HG03432 (cell line): ENCODE data around the gene TSC22D4.

Source experiments
- ATAC-seq: cut with Tn5 transposase; IDR thresholded peaks from one replicate; pipeline ENCODE4 v1.9.1; 2021; ENCODE audit warnings: mild to moderate bottlenecking, moderate library complexity; ENCODE audit not compliant: unreplicated experiment

The TSC22D4 gene

DNA sequence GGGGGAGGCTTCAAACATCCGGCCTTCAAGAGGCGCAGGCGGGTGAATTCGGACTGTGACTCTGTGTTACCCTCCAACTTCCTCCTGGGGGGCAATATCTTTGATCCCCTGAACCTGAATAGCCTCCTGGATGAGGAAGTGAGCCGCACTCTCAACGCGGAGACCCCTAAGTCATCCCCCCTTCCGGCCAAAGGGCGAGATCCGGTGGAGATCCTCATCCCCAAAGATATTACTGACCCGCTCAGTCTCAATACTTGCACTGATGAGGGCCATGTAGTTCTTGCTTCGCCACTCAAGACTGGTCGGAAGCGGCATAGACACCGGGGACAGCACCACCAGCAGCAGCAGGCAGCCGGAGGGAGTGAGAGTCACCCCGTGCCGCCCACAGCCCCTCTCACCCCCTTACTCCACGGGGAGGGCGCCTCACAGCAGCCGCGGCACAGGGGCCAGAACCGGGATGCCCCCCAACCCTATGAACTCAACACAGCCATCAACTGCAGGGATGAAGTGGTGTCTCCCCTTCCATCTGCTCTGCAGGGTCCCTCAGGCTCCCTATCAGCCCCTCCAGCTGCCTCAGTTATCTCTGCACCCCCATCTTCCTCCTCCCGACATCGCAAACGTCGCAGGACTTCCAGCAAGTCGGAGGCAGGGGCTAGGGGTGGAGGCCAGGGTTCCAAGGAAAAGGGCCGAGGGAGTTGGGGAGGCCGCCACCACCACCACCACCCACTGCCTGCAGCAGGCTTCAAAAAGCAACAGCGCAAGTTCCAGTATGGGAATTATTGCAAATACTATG lies 48.3 kb downstream of the TSC22D4 start:
- no peak for ATAC-seq

DNA sequence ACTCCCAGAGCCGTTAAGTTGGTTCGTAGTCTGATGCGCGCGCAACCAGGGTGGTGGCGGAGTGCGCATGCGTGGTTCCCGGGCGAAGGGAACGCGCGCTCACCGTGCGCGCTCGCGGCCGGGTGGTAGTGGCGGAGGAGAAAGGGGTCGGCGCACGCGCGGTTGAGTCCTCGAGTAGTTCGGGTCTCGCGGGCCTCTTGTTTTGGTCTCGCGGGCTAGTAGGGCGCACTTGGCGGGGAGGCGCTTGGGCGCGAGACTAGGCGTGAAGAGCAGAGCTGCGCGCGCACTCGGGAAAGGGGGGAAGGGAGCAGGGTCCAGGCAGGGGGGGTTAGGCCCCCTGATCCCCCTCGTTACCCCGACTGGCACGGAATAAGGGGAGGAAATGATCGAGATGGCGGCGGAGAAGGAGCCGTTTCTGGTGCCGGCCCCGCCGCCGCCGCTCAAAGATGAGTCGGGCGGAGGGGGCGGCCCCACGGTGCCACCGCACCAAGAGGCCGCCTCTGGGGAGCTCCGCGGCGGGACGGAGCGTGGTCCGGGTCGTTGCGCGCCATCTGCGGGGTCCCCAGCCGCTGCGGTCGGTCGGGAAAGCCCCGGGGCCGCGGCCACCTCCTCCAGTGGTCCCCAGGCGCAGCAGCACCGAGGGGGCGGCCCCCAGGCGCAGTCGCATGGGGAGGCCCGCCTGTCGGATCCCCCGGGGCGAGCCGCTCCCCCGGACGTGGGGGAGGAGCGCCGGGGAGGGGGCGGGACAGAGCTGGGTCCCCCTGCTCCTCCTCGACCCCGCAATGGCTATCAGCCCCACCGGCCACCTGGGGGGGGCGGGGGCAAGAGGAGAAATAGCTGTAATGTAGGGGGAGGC lies 49.1 kb downstream of the TSC22D4 start, which contains the start of gene MEPCE:
TSS of gene MEPCE (plus strand) at position 195 of the 856 bp plus-strand sequence. CDS start at position 383, 188 bp downstream.
- ATAC-seq = peak; percentile 44

DNA sequence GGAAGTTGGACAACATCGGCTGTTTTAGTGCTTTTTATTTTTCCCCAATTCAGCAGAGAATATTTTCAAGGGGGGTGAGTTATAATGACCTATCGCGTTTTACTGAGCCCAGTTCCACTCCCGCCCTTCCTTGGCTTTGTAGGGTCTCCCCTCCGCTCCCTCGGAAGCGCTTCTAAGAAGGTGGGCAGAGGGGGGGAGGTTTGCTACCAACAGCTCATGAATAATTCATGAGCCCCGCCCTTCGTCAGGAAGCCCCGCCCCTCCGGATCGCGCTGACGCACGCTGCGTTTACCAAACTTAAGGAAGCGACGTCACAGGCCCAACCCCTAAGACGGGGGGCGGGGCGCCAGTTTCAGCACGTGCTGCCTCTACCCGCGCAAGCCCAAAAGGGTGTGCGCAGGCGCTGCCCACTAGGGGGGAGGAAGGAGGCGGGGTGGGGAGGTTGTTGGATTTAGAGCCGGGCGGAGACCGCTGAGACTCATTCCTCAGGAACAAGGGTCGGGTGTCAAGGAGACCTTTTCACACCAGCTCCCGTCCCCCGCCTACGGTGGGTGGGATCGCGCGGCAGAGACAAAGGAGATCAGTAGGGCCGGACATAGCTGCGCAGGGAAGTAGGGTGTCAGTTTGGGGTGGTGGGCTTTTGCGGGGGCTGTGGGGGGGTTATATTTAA lies 49.9 kb downstream of the TSC22D4 start:
- ATAC-seq = peak; percentile 51

DNA sequence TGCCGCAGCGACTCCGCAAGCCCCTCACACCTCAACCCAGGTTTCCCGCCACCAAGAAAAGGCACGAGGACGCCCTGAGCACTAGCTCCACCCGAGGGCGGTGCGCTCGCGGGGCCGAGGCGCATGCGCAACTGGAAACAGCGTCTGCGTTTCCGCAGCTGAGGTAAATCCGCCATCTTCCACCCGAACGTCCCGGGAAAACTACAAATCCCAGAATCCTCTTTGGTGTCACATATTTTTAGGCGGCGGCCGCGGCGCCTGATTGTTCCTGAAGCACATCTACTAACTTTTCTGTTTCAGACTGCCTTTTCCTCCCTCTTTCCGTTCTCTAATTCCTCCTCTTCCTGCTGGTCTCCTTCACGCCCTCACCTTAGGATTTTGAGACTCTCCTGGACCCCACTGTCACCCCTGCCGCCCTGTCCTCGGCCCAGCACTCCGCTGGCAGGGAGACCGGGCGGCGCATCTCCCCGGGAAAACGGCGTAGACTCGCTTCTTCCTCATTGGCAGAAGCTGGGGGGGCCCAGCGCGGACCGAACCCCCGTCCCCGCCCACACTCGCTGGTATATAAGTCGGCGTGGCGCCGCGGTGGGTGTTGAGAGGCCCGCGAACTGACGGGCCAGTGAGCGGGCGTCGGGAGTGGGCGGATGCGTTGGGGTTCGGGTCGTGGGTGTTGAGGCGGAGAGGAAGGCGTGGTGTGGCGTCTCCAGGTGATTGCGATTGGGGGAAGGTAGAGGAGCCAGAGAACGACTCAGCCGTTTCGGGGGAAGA lies 50.6 kb downstream of the TSC22D4 start, which contains the start of gene ZCWPW1:
TSS of gene ZCWPW1 (minus strand) at position 505 of the 768 bp plus-strand sequence. CDS start 8,054 bp downstream, outside the sequence.
- peak; percentile 42 for ATAC-seq

DNA sequence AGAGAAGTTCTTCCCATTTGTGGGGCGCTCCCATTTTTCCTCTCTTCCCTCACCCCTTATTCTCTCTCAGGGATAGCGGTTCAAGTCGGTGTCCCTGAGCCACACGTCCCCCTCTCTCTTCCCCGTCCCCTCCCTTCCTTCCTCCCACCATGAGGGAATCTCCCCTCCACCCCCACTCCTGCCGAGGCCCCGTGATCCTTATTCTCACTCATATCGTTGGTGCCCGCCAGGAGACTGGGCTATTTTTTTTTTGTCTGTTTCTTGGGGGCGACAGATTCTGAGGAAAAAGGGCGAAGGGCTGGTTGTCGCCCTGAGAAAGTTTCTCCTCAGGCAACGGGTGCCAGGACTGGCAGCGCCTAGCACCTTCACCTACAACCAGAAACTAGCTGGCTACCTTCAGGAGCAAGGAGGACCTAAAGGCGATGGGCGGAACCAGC lies 51.2 kb downstream of the TSC22D4 start:
- no peak for ATAC-seq

DNA sequence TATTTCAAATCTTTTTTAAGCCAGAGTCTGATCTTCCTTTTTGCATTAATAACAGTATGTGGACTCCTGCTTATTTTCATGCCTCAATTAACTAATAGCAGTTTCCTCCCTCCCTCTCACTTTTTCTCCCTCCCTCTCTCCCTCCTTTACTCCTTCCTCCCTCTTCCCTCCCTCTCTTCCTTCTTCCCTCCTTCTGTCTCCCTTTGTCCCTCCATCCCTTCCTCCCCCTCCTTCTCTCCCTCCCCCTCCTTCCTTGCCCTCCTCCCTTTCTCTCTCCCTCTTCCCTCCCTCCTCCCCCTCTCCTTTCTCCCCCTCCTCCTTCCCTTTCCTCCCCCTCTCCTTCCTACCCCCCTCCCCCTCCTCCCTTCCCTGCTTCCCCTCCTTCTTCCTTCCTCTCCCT lies 52.5 kb downstream of the TSC22D4 start:
- no peak for ATAC-seq

DNA sequence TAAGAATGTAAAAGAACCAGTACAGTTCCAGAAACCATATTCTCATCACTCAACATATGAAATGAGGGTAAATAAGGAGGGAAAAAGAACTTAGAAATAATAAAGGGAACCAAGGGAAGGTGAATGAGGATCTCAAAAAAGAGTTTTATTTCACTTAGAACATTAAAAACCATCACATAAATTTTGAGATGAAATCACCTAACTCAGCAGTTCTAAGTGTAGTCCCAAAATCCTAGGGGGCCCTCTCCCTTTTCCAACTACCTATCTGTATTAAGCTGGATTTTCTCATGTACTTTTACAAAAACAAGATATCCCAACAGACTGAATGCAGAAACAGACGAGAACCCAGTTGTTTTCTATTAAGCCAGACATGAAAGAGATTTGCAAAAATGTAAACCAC lies 53.7 kb downstream of the TSC22D4 start:
- ATAC-seq = no peak

DNA sequence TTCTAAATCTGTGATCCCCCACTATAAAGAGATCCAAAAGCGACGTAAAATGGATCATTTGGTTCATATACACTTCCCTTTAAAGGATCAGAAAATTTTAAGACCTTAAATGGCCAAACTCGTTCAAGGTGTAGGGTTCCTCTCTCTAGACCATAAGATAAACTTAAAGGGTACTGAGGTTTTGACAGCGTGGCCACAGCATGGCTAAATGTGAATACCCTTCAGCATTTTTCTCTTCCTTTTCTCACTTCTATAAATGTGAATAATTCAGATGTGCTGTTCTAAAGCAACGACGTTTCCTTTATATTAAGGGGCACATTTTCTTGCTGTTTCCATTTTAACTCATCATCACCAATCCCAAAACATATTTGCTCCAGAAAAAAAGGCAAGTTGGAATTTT lies 55.7 kb downstream of the TSC22D4 start:
- no peak for ATAC-seq

DNA sequence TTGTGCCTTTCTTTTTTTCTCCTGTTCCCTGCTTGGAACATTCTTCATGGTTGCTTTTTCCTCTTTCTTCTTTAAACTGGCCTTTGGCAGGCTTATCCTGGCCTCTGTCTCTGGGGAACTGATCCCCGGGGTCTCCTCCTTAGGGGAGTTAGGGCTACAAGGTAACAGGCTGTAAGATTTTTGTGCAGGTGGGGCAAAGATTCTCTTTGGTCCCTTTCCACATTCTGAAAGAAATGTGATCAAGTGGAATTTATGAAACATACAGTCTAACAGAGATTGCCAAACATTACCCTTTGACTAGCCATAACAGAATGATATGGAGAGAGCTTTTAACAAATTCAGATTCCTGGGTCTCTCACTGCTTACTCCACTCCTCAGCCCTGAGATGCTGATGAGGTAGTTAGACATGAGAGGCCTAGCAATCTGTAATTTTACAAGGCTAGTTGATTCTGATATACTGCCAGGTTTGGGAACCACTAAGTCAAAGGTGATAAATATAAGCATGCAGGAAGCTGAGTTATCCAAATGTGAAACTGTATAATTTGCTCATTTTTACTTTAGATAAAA lies 59.3 kb downstream of the TSC22D4 start:
- no peak for ATAC-seq

DNA sequence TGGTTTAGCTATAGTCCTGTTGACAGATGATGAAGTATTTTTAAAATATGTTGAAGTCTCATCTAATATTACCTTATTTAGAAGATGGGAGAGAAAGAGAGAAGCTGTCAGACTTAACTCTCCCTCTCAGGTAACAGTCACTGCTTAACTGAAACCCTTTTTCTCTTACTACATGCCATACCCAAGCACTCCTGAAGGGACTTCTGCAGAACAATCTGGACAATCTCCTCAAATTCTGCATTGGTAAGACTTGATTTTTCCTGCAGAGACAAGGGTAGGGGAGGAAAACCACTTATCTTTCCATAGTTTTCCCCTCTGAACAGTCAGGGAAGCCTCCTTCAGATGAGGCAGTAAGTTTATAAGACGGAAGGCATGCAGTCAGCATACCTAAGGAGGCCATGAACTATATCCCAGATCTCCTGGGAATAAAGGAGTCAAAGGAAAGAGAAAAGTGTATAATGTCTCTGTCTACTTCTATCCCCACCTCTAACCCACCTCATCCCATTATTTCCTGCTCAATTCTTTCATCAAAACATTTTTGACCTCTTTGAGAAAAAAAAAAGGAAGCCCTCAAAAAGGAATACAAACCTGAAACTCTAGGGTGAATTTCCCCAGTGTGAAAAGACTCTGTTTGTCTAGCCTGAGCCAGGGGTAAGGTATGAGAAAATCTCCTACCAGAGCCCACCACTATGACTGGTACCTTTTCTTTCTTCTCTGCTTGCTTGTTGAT lies 59.9 kb downstream of the TSC22D4 start:
- ATAC-seq = no peak
